GM10248 (cell line): ENCODE results near the gene ADGRD1.

ENCODE experiments used
- CTCF ChIA-PET: fragments of 300-600 bp; sonication (Branson Sonifier 250); formaldehyde crosslinking; extraction: SDS; loops from one replicate; lab custom pipeline; 2021; ENCODE audit warnings: antibody characterized with exemption; lab: Yijun Ruan, JAX
- POLR2A ChIA-PET: fragments of 350-650 bp; sonication (Branson Sonifier 250); formaldehyde crosslinking; extraction: SDS; loops from one replicate; lab custom pipeline; 2020; ENCODE audit warnings: antibody characterized with exemption; lab: Yijun Ruan, JAX
- DNase-seq: peaks from one replicate; pipeline ENCODE4 v3.0.0; 2012; ENCODE audit errors: extremely low spot score
- TF ChIP-seq, protein P1 (sequence below): IDR thresholded peaks from 2 replicates; pipeline ENCODE4 v1.5.1; 2012; ENCODE audit warnings: mild to moderate bottlenecking, low read depth; ENCODE audit errors: extremely low read depth, missing control alignments, control extremely low read depth

ADGRD1 gene

DNA sequence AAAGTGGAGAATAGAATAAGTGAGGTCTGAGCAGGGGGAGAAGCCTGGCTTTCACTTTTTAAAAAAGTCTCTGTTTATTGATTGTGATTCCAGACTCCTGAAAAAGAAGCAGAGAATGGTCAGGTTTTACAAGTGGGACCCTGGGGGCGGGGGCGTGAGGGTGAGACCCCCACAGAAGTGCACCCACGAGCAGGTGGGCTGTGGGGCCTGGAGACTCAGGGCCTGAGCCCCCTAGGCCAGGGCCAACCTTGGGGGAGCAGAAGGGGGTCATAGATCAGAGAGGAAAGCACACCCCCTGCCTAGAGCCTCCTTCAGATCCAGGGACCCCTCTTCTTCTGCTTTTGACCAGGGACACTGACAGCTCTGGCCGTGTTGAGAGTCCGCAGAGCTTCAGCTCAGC is 180.3 kb downstream of the ADGRD1 start:
- POLR2A ChIA-PET = no interaction called here
- CTCF ChIA-PET = interaction anchor here (0.8 to 5.5 kb wide), 7 partner anchors 10 to 263 kb away, joined by 3 to 72 read pairs (median 4); no protein-coding TSS in a partner anchor
- TF ChIP-seq, protein P1, sequence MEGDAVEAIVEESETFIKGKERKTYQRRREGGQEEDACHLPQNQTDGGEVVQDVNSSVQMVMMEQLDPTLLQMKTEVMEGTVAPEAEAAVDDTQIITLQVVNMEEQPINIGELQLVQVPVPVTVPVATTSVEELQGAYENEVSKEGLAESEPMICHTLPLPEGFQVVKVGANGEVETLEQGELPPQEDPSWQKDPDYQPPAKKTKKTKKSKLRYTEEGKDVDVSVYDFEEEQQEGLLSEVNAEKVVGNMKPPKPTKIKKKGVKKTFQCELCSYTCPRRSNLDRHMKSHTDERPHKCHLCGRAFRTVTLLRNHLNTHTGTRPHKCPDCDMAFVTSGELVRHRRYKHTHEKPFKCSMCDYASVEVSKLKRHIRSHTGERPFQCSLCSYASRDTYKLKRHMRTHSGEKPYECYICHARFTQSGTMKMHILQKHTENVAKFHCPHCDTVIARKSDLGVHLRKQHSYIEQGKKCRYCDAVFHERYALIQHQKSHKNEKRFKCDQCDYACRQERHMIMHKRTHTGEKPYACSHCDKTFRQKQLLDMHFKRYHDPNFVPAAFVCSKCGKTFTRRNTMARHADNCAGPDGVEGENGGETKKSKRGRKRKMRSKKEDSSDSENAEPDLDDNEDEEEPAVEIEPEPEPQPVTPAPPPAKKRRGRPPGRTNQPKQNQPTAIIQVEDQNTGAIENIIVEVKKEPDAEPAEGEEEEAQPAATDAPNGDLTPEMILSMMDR = no peak
- no peak for DNase-seq

DNA sequence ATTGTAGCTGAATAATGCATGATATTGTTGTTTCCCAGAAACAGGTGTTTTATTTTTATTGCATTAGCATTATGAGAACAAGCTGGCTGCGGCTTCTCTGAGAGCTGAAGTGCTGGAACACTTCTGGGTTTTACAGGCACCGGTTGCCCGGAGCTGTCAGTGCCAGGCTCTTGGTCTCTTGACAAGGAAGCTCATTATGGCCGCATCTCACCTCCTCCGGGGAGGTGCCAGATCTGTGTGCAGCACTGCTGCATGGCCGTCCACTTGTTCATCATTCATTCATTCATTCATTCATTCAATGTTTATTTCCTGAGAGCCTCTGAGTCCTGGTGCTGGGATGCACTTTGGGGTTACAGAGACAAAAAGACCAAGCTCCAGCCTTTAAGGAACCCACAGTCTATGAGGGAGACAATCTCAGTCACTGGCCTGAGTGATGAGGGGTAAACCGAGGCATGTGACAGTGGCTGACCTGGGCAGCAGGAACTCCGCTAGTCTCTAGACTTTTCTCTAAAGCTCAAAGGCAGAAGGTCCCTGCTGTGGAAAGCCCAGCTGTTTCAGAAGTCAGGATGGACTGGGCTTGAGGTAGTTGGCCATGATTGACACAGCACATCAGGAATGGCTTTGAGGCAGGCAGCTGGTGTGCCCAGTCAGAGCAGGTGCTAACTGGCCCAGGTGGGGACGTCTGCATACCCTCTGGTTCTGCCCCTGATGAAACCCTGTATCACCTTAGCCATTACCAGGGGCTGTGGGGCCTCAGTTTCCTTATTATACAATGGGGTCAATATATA is 181.0 kb downstream of the ADGRD1 start:
- CTCF ChIA-PET = interaction anchor here (0.8 to 5.5 kb wide), 5 partner anchors 10 to 264 kb away, joined by 3 to 72 read pairs (median 4); no protein-coding TSS in a partner anchor
- TF ChIP-seq, protein P1 = no peak
- no peak for DNase-seq
- POLR2A ChIA-PET = no interaction called here

DNA sequence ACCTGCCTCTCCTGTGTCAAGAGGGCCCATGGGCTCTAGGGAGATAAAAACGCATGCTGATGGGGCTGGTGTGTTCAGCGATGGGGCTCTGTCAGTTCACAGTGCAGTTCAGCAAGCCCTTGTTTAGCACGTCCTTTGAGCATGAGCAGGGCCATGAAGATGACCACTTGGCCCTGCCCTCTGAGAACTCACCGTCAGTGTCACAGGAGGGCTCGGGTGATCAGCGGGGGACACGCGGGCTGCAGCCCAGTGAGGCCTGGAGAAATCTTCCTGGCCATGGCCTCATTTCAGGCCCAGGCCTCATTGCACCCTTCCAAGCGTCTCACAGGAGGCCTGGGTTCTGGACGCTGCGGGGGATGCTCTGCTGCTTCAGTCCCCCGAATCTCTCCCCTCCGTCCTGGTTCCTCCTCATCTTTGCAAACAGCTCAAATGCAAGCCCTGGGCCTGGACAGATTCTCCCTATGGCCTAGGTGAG is 181.6 kb downstream of the ADGRD1 start:
- ChIA-PET POLR2A (no interaction called here), CTCF (interaction anchor here (1.2 to 5.5 kb wide), 5 partner anchors 7 to 265 kb away, joined by 3 to 72 read pairs (median 6); no protein-coding TSS in a partner anchor)

DNA sequence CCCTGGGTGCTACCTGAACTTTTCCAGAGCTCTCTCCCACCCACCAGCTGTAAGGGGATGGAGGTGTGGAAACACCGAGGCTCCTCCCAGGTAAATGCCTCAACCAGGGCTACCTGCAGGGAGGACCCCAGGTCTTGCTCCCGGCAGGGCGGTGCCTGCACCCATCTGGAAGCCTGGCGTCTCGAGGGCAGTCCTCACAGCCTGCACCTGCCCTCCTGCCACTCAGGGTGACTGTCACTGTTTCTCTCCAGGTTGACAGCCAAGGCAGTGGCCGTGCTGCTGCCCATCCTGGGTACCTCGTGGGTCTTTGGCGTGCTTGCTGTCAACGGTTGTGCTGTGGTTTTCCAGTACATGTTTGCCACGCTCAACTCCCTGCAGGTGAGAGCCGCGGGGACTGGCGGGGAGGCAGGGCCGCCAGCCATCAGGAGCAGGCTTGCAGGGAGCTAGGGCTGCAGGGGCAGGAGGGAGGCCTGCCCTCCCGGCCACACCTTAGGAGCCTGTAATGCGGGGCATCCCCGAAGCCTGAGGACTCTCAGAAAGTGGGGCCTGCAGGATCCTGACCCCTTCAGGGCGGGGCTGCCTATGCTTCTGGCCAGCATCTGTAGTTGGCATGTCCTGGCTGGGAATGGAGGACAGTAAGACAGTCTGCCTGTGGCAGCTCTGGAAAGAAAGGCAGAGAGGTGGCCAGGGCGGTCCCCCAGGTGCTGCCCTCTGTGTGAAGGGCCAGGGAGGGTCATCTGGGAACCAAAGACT is 182.3 kb downstream of the ADGRD1 start:
- CTCF ChIA-PET = interaction anchor here (1.3 to 2.3 kb wide), 3 partner anchors 8 to 32 kb away, joined by 3 to 8 read pairs (median 6); no protein-coding TSS in a partner anchor
- POLR2A ChIA-PET = no interaction called here
- no peak for DNase-seq
- TF ChIP-seq, protein P1 = no peak

More for the DNA sequence above, 181.6 kb downstream of the ADGRD1 start:
- no peak for DNase-seq
- TF ChIP-seq, protein P1 = no peak

DNA sequence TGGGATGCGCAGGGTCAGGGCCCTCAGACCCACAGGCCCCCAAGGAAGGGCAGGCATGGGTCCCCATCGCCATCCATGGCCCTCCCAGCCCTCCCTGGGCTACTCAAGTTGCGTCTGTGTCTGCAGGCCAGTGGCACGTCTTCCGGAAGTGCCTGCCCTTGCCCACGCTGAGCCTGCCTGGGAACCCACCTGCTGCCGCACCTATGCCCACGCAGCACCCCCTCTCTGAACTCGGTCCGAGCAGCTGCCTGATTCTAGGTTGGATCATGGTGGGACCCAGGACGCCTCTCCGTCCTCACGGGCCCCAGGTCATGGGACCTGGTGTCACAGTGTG is 182.8 kb downstream of the ADGRD1 start:
- TF ChIP-seq, protein P1 = no peak
- no peak for DNase-seq
- CTCF ChIA-PET = interaction anchor here (1.3 to 2.3 kb wide), 2 partner anchors 9 to 32 kb away, joined by 3 to 8 read pairs; no protein-coding TSS in a partner anchor
- POLR2A ChIA-PET = interaction anchor here (0.5 kb wide), 1 partner anchor 672 kb away, joined by 3 read pairs; no protein-coding TSS in a partner anchor
